DMS 273 (cell line): ENCODE results near the gene SIGLEC1.

Source experiments
- DNase-seq: peaks from one replicate; lab custom pipeline; 2025; ENCODE audit not compliant: unreplicated experiment; lab: John Stamatoyannopoulos, UW

Gene SIGLEC1

GRCh38 chr20:3702611-3703391 is 9.6 kb downstream of the SIGLEC1 start:
- DNase-seq: no peak

GRCh38 chr20:3701061-3701998 is 11.1 kb downstream of the SIGLEC1 start:
- no peak for DNase-seq

- peak; percentile 43 for DNase-seq
Observed at GRCh38 chr20:3699037-3699436, 13.4 kb downstream of the SIGLEC1 start.

GRCh38 chr20:3698591-3699001 is 13.8 kb downstream of the SIGLEC1 start:
- DNase-seq: peak; percentile 46

- no peak for DNase-seq
Observed at GRCh38 chr20:3697588-3698305, 14.7 kb downstream of the SIGLEC1 start.

GRCh38 chr20:3696745-3697587 is 15.4 kb downstream of the SIGLEC1 start:
- DNase-seq: no peak

GRCh38 chr20:3696200-3696599 is 16.2 kb downstream of the SIGLEC1 start:
- DNase-seq: peak; percentile 61

GRCh38 chr20:3694864-3695263 is 17.5 kb downstream of the SIGLEC1 start:
- no peak for DNase-seq

- no peak for DNase-seq
Observed at GRCh38 chr20:3693376-3693775, 19.0 kb downstream of the SIGLEC1 start.

- no peak for DNase-seq
Observed at GRCh38 chr20:3692706-3693294, 19.6 kb downstream of the SIGLEC1 start.

- no peak for DNase-seq
Observed at GRCh38 chr20:3691897-3692296, 20.5 kb downstream of the SIGLEC1 start.

- no peak for DNase-seq
Observed at GRCh38 chr20:3691306-3691705, 21.1 kb downstream of the SIGLEC1 start.

- no peak for DNase-seq
Observed at GRCh38 chr20:3690413-3690812, 22.0 kb downstream of the SIGLEC1 start.

GRCh38 chr20:3689978-3690377 is 22.4 kb downstream of the SIGLEC1 start:
- no peak for DNase-seq

- peak; percentile 57 for DNase-seq
Observed at GRCh38 chr20:3687655-3688054, 24.7 kb downstream of the SIGLEC1 start.

- peak; percentile 70 for DNase-seq
Observed at GRCh38 chr20:3686867-3687321, 25.5 kb downstream of the SIGLEC1 start.

GRCh38 chr20:3686421-3686820 is 26.0 kb downstream of the SIGLEC1 start:
- DNase-seq: no peak

- DNase-seq: no peak
Observed at GRCh38 chr20:3685341-3685740, 27.1 kb downstream of the SIGLEC1 start.

GRCh38 chr20:3681931-3682781 is 30.2 kb downstream of the SIGLEC1 start, which contains the start of gene ADAM33:
ADAM33 (minus strand) TSS chr20:3682010; CDS start chr20:3682004, 6 bp downstream.
- DNase-seq: peak; percentile 35
